ENCODE measurements around the gene PURB. TPM values are rescaled to one million over a fixed set of nuclear protein-coding genes. Genes with fewer than 3 reads are reported as not detected.

PURB gene
- total and polyA plus RNA-seq, 9 of the 15 experiments (the other 6 are each of a cell fraction or from before 2014, with no cell fraction given): 1.6 to 14.1 (median 8.8) TPM

- Histone ChIP-seq H3K4me1 (replicated peaks in 1 of 2; ENCODE audit: control insufficient read depth in 2 of 2, insufficient read depth in 2 of 2, low read length in 2 of 2) (peaks cover 0 to 5% of the 10 kb centered on the region in 2 experiments; a peak in 1 of 5 replicates), H3K27me3 (ENCODE audit: control insufficient read depth in 2 of 2, insufficient read depth in 2 of 2, low read length in 2 of 2) (no peaks in the 10 kb centered on the region), H3K4me3 (no peak overlapping the region), H2AFZ (ENCODE audit: low read depth, low read length) (peak overlapping the region; percentile 25; the same call in 1 of the 2 replicates), H3K36me3 (ENCODE audit: control insufficient read depth, insufficient read depth, low read length) (no peaks in the 10 kb centered on the region), H3K79me2 (ENCODE audit: control insufficient read depth, insufficient read depth, low read length) (no peaks in the 10 kb centered on the region), H3K9ac (ENCODE audit: insufficient read depth in 1 of 2, low read depth in 2 of 2, low read length in 2 of 2) (peak overlapping the region in 1 of 2 experiments; percentile 80; a peak in 1 of 4 replicates), H4K20me1 (replicated peaks; ENCODE audit: control insufficient read depth, insufficient read depth, low read length) (no peaks in the 10 kb centered on the region), H3K4me2 (ENCODE audit: insufficient read depth, low read length) (no peak overlapping the region), H3K27ac (ENCODE audit: extremely low read depth, low read depth, low read length) (no peak overlapping the region), H3K9me3 (replicated peaks; ENCODE audit: control insufficient read depth, insufficient read depth, low read depth, low read length) (no peaks in the 10 kb centered on the region), H3K9me1 (ENCODE audit: control insufficient read depth, insufficient read depth, low read length) (no peaks in the 10 kb centered on the region)
- ChIA-PET CTCF (ENCODE audit: low intra/inter-chr PET ratio) (no interaction called here), POLR2A (interaction anchor here (0.5 kb wide), 1 partner anchor 10 kb away, joined by 3 read pairs; no protein-coding TSS in a partner anchor)
- WGBS (ENCODE audit: insufficient coverage, low coverage, missing lambda C conversion rate): 47% methylated on average over 8 of the region's 8 CpGs
- ATAC-seq (peak; percentile 63), FAIRE-seq (no peak), DNase-seq (ENCODE audit: extremely low read depth in 1 of 4, low spot score in 3 of 4) (peak in 1 of 4 experiments; percentile 14)
- BruUV-seq (replicated peaks): no TSS peak
- TF ChIP-seq NR2C1 (IDR thresholded peaks at IDR 0.05): peak; percentile 78
- peak; percentile 83 for TF ChIP-seq NR2C1 (tag; IDR thresholded peaks at IDR 0.05)
- peak; percentile 33; the same call in 1 of the 2 replicates for TF ChIP-seq NR2C2 (CRISPR knock-in tag; IDR thresholded peaks at IDR 0.05)
- TF ChIP-seq NR2C2 (tag; IDR thresholded peaks at IDR 0.05): peak; percentile 72
- TF ChIP-seq WHSC1 (IDR thresholded peaks at IDR 0.05; ENCODE audit: low read length): no peak
- intact Hi-C loops (cut with micrococcal nuclease): no loop called here
- in situ Hi-C loops (cut with MboI): no loop called here
Measured at GRCh38 chr7:44911911-44912310, 26.6 kb upstream of the PURB start.

GRCh38 chr7:44909596-44910389 lies 24.5 kb upstream of the PURB start:
- no TSS peak for BruUV-seq (replicated peaks)
- Histone ChIP-seq H3K27me3 (ENCODE audit: control insufficient read depth in 2 of 2, insufficient read depth in 2 of 2, low read length in 2 of 2) (peaks cover 0 to 9% of the 10 kb centered on the region in 2 experiments; a peak in 2 of 5 replicates), H3K9ac (ENCODE audit: insufficient read depth in 1 of 2, low read depth in 2 of 2, low read length in 2 of 2) (no peak overlapping the region), H3K4me1 (replicated peaks in 1 of 2; ENCODE audit: control insufficient read depth in 2 of 2, insufficient read depth in 2 of 2, low read length in 2 of 2) (peaks cover 0 to 5% of the 10 kb centered on the region in 2 experiments; a peak in 2 of 5 replicates), H3K27ac (ENCODE audit: extremely low read depth, low read depth, low read length) (no peak overlapping the region), H3K36me3 (ENCODE audit: control insufficient read depth, insufficient read depth, low read length) (no peaks in the 10 kb centered on the region), H3K9me1 (ENCODE audit: control insufficient read depth, insufficient read depth, low read length) (no peaks in the 10 kb centered on the region), H4K20me1 (replicated peaks; ENCODE audit: control insufficient read depth, insufficient read depth, low read length) (no peaks in the 10 kb centered on the region), H2AFZ (ENCODE audit: low read depth, low read length) (no peak overlapping the region), H3K79me2 (ENCODE audit: control insufficient read depth, insufficient read depth, low read length) (no peaks in the 10 kb centered on the region), H3K4me2 (ENCODE audit: insufficient read depth, low read length) (no peak overlapping the region), H3K9me3 (replicated peaks; ENCODE audit: control insufficient read depth, insufficient read depth, low read depth, low read length) (no peaks in the 10 kb centered on the region), H3K4me3 (no peak overlapping the region)
- FAIRE-seq: no peak
- ATAC-seq: 0 out of 3 replicates have a peak, but pooled peaks have one; percentile 53
- ChIA-PET CTCF (ENCODE audit: low intra/inter-chr PET ratio) (no interaction called here), POLR2A (no interaction called here)
- WGBS (ENCODE audit: insufficient coverage, low coverage, missing lambda C conversion rate): 53% methylated on average over 8 of the region's 8 CpGs
- in situ Hi-C loops (cut with MboI) (no loop called here), intact Hi-C loops (cut with micrococcal nuclease) (no loop called here)
- no peak for DNase-seq (ENCODE audit: extremely low read depth in 1 of 4, low spot score in 3 of 4)
- no peak for TF ChIP-seq NCOA4 (IDR thresholded peaks at IDR 0.05; ENCODE audit: partially characterized antibody)
- TF ChIP-seq IRF2 (CRISPR knock-in tag; IDR thresholded peaks at IDR 0.05): no peak
- no peak for TF ChIP-seq TAF7 (tag; IDR thresholded peaks at IDR 0.05)
- peak; percentile 86 for TF ChIP-seq CEBPB (tag; IDR thresholded peaks at IDR 0.05)
- no peak for TF ChIP-seq CCNT2 (IDR thresholded peaks at IDR 0.05; ENCODE audit: borderline replicate concordance, extremely low read depth, insufficient read length, low read depth, low read length)
- no peak for TF ChIP-seq ZHX1 (conservative IDR thresholded peaks at IDR 0.05; ENCODE audit: low read length)
- TF ChIP-seq NELFE (IDR thresholded peaks at IDR 0.05; ENCODE audit: insufficient read depth, insufficient read length): no peak
- TF ChIP-seq ATF7 (IDR thresholded peaks at IDR 0.05): no peak

All from K562 (cell line).